LNCAP (cell line): ENCODE results near the gene SLC6A17.

Experiments used
- CTCF ChIP-seq: fragments of 450-650 bp; IDR thresholded peaks from 2 replicates; pipeline ENCODE4 v1.5.1; 2017; ENCODE audit warnings: mild to moderate bottlenecking

Gene SLC6A17

DNA sequence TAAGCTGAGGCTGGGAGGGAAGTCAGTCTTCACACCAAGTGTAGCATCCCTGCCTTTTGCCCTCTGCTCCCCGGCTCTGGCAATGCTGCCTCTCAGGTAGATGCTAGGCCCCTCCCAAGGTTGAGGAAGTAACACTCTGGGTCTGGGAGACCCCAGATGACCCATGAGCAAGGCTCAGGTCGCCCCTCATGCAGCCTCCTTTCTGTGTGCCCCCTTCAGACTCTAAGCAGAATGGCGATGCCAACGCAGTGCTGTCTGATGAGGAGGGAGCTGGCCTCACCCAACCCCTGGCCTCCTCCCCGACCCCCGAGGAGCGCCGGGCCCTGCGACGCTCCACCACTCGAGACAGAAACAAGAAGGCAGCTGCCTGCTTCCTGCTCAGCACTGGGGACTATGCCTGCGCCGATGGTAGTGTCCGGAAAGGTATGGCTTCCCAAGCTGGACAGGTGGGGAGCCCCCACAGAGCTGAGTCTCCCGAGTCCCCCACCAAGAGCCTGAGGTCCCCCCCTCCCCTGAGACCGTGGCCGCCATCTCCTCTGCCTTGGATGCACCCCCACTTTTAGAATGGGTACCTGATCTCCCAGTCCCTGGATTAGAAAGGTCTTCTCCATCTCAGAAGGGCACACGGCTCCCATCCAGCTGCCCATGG, 75.6 kb downstream of the SLC6A17 start:
- TF ChIP-seq CTCF, result no peak

DNA sequence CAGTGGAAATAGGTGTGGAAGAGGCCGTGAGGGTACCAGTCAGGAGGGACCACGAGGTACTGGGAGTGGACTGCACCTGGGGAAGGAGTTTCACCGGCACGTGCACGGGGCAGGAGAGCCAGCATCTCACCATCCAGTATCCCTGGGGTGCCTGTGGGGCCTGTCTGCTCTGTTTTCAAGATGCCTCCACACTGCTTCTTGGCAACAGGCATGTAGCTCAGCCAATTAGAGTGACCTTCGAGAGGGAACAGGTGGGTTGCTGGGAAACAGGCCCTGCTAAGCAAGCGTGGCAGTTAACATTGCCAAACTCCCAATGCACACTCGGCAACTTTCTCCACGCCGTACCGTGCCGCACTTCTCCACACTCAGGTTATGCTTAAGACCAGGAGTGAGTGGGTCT, 77.5 kb downstream of the SLC6A17 start:
- TF ChIP-seq CTCF, result no peak

DNA sequence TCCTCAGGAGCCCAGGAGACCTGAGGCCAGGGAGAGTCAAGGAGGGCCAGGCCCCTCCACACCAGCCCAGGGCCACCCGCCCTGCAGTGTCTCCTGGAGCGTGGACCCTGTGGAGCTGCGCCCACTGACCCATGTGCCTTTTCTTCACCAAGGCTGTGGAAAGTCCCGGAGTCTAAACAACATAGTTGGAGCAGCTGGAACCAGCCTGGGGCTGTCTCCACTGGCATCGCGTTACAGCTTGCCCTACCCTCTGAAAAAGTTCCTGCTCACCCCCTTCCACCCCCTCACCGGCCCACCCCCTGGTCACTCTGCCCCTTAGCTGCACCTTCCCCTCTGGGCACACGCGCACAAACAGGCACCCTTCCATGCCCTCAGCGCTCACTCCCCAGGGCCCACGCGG, 78.1 kb downstream of the SLC6A17 start:
- no peak for TF ChIP-seq CTCF

GRCh38 chr1:110228869-110229268, 78.6 kb downstream of the SLC6A17 start:
- TF ChIP-seq CTCF, result no peak

DNA sequence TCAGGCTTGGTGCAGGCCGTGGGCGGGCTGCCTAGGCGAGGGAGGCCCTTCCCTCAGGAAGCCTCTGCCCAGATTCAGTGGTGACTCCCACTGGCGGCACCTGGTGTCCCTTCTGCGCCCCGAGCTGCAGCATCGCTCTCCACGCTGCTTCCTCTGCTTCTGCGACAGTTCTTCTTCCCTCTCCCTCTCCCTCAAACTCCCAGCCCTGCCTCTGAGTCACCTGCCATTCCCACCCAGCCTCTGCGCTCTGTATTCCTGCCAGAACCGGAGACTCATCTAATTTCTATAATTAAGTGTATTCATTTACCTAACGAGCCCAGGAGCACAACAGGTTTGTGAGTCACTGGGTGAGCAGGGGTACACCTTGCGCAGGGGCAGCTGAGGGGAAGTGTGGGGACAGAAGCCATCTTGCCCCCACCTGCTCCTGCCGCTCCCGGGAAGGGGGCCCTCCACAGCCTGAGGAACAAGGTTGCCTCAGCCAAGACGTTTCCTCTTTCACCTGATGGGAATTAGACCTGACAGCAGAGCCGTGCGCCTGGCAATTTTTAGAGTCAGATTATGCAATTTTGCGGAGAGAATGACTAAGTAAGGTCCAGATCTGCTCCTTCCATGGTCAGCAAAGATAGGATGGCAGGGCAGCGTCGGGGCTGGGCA, 79.2 kb downstream of the SLC6A17 start:
- TF ChIP-seq CTCF, result no peak

DNA sequence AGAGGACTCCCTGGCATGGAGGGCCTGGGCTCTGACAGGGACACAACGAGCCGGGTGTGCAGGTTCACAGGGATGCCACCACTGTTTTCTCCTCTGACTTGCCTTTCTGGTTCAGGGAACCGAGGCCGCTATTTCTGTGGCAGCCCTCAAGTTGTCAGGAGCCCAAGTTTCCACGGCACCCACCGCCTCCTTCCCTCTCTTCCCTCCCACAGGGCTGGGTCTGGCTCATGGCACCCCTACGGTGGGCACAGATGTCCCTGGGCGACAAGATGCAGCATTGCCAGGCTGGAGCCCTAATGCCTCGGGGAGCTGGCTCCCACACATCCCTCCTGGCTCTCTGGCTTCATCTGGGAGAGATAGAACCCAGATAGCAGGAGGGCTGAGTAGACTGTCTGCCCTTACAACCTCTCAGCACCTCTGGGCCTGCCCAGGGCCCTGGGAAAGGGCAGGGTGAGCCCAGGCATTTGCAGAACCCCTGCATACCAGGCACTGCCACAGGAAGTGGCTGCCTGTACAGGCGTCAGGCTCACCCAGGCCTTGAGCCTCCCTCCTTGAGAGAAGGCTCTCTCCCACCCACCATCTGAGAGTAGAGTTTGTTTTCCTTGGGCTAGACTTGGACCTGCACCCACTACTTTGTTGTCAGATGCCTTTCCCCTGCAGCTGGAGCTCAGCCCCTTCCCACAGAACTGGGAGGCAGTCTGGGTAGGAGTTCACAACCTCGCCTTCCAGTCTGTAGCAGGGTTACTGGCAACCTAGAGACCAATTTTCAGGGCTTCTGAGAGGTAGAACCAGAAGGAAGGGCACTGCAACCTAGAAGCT, 80.3 kb downstream of the SLC6A17 start:
- no peak for TF ChIP-seq CTCF

- TF ChIP-seq CTCF, result no peak
Measured at GRCh38 chr1:110233861-110234260, 83.6 kb downstream of the SLC6A17 start.
